Effector memory CD8-positive, alpha-beta T cell (primary cell): Measurements from ENCODE around the gene SLC38A3.

Source experiments
- ATAC-seq: fragments of 150-1000 bp; cut with Tn5 transposase; replicated peaks from 2 replicates; pipeline ENCODE4 v1.10.0; 2021; ENCODE audit warnings: mild to moderate bottlenecking, moderate library complexity
- DNase-seq, 3 experiments: peaks; one replicate each; pipeline ENCODE4 v3.0.0; 2021
- H3K27ac Mint-ChIP-seq, 2 donors: one replicate each; pipeline ENCODE4 v1.8.0; 2022; ENCODE audit warnings: mild to moderate bottlenecking in 2 of 2, mixed read lengths in 2 of 2, moderate library complexity in 2 of 2
- H3K27me3 Mint-ChIP-seq, 2 donors: one replicate each; pipeline ENCODE4 v1.8.0; 2022; ENCODE audit warnings: mixed read lengths in 2 of 2
- H3K36me3 Mint-ChIP-seq: one replicate; pipeline ENCODE4 v1.8.0; 2022; ENCODE audit warnings: mild to moderate bottlenecking, moderate library complexity, mixed read lengths; ENCODE audit not compliant: insufficient read depth
- H3K4me1 Mint-ChIP-seq, 2 donors: one replicate each; pipeline ENCODE4 v1.8.0; 2022; ENCODE audit warnings: low read depth in 2 of 2, mixed read lengths in 2 of 2
- H3K4me3 Mint-ChIP-seq, 2 donors: one replicate each; pipeline ENCODE4 v1.8.0; 2022; ENCODE audit warnings: mild to moderate bottlenecking in 2 of 2, mixed read lengths in 2 of 2, moderate library complexity in 2 of 2
- H3K9me3 Mint-ChIP-seq, 2 donors: one replicate each; pipeline ENCODE4 v1.8.0; 2022; ENCODE audit warnings: mixed read lengths in 2 of 2

Gene SLC38A3

DNA sequence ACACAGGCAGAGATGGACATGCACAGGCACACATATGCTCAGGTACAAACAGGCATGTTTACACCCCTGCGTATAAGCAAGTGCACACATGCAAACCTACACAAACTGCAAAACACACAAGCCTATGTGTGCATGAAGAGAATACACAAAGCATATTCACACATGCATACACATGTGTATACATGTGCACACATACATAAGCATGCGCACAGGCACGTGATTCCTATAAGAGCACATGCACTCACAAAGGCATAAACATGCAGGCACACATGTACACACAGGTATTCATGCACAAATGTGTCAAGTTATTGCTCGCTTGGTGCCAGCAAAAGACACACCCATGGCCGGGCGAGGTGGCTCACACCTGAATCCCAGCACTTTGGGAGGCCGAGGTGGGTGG lies 15.1 kb upstream of the SLC38A3 start:
- Mint-ChIP-seq H3K4me1 (peaks cover 0 to 8% of the 10 kb centered on the region in 2 donors), H3K27me3 (peaks cover 0 to 6% of the 10 kb centered on the region in 2 donors), H3K36me3 (peaks cover 6% of the 10 kb centered on the region), H3K27ac (no peak overlapping the region), H3K9me3 (no peaks in the 10 kb centered on the region), H3K4me3 (no peak overlapping the region)
- ATAC-seq (no peak), DNase-seq (no peak)

DNA sequence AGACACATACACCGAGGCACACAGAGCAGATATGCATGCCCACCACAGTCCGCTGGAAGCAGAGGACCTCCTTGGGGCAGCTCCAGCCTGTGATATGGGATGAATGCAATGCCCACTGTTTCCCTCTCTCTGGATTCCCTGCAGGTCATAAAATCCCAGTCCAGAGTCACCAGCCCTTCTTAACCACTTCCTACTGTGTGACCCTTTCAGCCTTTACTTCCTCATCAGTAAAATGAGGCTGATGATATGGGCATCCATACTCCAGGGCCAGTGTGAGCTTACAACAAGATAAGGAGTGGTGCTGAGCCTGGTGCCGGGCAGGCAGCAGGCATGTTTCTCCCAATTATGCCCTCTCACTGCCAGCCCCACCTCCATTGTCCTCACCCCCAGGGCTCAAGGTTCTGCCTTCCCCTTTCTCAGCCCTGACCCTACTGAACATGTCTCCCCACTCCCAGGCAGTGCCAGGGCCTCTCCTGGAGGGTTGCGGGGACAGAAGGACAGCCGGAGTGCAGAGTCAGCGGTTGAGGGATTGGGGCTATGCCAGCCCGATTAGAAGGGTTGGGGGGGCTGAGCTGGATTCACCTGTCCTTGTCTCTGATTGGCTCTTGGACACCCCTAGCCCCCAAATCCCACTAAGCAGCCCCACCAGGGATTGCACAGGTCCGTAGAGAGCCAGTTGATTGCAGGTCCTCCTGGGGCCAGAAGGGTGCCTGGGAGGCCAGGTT lies 14.0 kb upstream of the SLC38A3 start, which contains the start of gene GNAT1:
Gene GNAT1 (plus strand): TSS at position 675 of the 725 bp plus-strand sequence. CDS start 116 bp downstream, outside the sequence.
- DNase-seq: no peak
- Mint-ChIP-seq H3K36me3 (peaks cover 9% of the 10 kb centered on the region), H3K9me3 (no peaks in the 10 kb centered on the region), H3K27me3 (peaks cover 0 to 6% of the 10 kb centered on the region in 2 donors), H3K4me3 (no peak within 1 kb of the TSS), H3K27ac (no peak within 1 kb of the TSS), H3K4me1 (peaks cover 0 to 9% of the 10 kb centered on the region in 2 donors)
- ATAC-seq: no peak

DNA sequence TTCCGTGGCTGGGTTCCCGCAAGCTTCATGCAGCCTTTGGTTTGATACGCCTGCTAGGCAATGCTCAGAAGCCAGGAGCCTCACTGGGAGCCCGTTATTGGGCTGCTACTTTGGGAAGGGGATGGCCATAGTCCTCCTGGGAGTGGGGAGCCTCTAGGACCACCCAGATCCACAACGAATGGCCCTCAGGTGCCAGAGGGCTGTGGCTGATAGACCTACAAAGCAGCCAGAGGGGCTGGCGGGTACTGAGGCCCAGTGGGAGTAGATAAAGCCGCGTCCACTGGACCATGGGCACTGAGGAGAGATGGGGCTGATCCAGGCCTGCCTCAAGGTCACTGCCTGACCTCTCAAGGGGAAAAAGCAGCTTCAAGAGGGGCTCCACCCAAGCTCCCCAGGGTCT lies 12.9 kb upstream of the SLC38A3 start:
- no peaks in the 10 kb centered on the region for H3K9me3 Mint-ChIP-seq

DNA sequence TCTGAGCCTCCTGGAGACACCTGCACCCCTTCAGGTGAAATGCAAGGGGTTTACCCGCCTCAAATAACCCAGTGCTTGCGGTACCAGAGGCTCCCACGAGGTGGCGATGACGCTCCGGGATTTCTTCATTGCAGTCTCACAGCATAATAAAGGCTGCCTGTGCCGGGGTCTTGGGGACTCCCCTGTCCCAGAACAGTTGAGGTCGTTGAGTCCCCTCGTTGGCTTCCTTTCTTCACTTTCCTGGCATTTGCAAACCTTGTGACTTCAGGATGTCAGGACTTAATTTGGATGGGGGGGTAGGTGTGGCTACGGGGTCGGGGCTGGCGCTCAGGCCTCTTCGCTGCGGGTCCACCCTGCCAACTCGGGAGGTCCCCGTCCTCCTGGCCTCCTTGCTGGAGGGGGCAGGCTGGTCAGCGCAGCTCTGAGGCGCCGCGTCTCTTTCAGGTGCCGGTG lies 12.4 kb upstream of the SLC38A3 start:
- peaks cover 0 to 9% of the 10 kb centered on the region in 2 donors for H3K4me1 Mint-ChIP-seq
- DNase-seq (peak; percentile 81 to 90 (median 86)), ATAC-seq (peak; percentile 46)
- peaks cover 9% of the 10 kb centered on the region for H3K36me3 Mint-ChIP-seq
- peaks cover 4 to 13% of the 10 kb centered on the region in 2 donors for H3K27me3 Mint-ChIP-seq
- no peaks in the 10 kb centered on the region for H3K9me3 Mint-ChIP-seq
- H3K27ac Mint-ChIP-seq: no peak overlapping the region
- no peak overlapping the region for H3K4me3 Mint-ChIP-seq

More for the DNA sequence above, 12.9 kb upstream of the SLC38A3 start:
- Mint-ChIP-seq H3K36me3 (peaks cover 9% of the 10 kb centered on the region), H3K4me1 (peaks cover 0 to 9% of the 10 kb centered on the region in 2 donors), H3K4me3 (no peak overlapping the region), H3K27me3 (peaks cover 4 to 7% of the 10 kb centered on the region in 2 donors), H3K27ac (no peak overlapping the region)
- no peak for ATAC-seq
- no peak for DNase-seq

DNA sequence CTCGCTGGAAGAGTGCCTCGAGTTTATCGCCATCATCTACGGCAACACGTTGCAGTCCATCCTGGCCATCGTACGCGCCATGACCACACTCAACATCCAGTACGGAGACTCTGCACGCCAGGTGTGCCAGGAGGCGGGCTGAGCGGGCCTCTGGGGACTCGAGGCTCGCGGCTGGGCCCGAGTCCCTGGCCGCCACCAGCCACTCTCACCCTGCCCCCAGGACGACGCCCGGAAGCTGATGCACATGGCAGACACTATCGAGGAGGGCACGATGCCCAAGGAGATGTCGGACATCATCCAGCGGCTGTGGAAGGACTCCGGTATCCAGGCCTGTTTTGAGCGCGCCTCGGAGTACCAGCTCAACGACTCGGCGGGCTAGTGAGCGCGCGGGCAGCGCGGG lies 11.8 kb upstream of the SLC38A3 start:
- ATAC-seq (no peak), DNase-seq (no peak)
- H3K27me3 Mint-ChIP-seq: peaks cover 4 to 16% of the 10 kb centered on the region in 2 donors
- no peak overlapping the region for H3K27ac Mint-ChIP-seq
- no peak overlapping the region for H3K4me3 Mint-ChIP-seq
- peaks cover 0 to 9% of the 10 kb centered on the region in 2 donors for H3K4me1 Mint-ChIP-seq
- H3K9me3 Mint-ChIP-seq: no peaks in the 10 kb centered on the region
- H3K36me3 Mint-ChIP-seq: peaks cover 9% of the 10 kb centered on the region

DNA sequence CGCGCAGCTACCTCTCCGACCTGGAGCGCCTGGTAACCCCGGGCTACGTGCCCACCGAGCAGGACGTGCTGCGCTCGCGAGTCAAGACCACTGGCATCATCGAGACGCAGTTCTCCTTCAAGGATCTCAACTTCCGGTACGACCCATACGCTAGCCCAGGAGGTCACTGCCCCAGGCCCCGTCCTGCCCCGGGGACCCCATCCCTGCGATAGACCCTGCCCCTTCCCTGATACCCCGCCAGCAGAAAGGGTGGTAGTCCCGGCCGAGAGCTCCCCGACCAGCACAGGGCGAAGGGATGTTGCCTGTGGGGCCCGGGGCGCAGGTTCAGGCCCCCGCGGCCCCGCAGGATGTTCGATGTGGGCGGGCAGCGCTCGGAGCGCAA lies 11.3 kb upstream of the SLC38A3 start:
- H3K36me3 Mint-ChIP-seq: peaks cover 9% of the 10 kb centered on the region
- ATAC-seq (no peak), DNase-seq (no peak)
- no peaks in the 10 kb centered on the region for H3K9me3 Mint-ChIP-seq
- H3K27ac Mint-ChIP-seq: no peak overlapping the region
- H3K4me3 Mint-ChIP-seq: peak overlapping the region in 1 of 2 donors; percentile 60
- H3K4me1 Mint-ChIP-seq: peaks cover 0 to 9% of the 10 kb centered on the region in 2 donors
- H3K27me3 Mint-ChIP-seq: peaks cover 6 to 21% of the 10 kb centered on the region in 2 donors

DNA sequence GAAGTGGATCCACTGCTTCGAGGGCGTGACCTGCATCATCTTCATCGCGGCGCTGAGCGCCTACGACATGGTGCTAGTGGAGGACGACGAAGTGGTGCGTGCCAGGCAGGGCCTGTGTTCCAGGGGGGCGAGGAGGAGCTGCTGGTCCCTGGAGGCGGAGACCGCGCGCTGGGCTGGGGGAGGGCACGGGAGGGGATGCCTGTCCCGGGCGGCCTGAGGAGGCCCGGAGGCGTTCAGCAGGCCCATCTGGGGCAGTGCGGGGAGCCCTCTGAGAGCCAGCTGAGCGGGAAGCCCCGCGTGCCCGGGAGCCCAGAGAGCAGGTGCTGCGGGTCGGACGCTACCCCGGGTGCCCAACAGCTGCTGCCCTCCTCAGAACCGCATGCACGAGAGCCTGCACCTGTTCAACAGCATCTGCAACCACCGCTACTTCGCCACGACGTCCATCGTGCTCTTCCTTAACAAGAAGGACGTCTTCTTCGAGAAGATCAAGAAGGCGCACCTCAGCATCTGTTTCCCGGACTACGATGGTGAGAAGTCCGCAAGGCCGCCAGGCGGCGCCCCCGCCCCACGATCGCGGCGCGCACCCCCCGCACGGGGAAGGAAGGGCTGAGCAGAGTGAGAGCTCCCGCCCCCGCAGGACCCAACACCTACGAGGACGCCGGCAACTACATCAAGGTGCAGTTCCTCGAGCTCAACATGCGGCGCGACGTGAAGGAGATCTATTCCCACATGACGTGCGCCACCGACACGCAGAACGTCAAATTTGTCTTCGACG lies 10.8 kb upstream of the SLC38A3 start:
- Mint-ChIP-seq H3K9me3 (no peaks in the 10 kb centered on the region), H3K27me3 (peaks cover 12 to 27% of the 10 kb centered on the region in 2 donors), H3K27ac (peak overlapping the region in 1 of 2 donors; percentile 58), H3K4me1 (peaks cover 0 to 9% of the 10 kb centered on the region in 2 donors), H3K4me3 (peak overlapping the region; percentile 45 to 60), H3K36me3 (peaks cover 11% of the 10 kb centered on the region)
- DNase-seq: peak; percentile 81 to 85 (median 83)
- peak; percentile 86 for ATAC-seq

DNA sequence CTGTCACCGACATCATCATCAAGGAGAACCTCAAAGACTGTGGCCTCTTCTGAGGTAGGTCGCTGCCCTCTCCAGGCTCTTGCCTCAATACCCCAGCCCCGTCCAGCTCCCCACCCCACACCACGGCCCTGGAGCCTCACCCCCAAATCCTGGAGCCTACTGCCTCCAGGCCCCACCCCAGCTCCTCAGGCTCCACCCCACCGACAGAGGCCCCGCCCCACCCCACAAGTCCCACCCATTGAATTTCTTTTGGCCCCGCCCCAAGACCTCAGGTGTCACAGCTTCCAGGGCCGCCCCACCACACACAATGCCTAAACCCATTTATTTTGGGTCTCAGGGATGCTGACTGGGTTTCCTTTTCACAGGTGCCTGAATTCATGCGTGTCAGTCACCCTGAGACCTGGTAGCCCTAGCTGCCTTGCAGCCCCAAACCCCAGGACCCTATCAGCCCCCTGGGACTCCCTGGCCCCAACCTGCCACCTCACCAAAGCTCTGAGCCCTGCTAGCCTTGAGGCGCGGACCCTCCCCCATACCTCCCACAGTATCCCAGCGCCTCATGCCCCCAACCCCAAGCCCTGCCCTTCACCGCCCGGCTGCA lies 10.1 kb upstream of the SLC38A3 start:
- Mint-ChIP-seq H3K27me3 (peaks cover 14 to 30% of the 10 kb centered on the region in 2 donors), H3K4me3 (peak overlapping the region; percentile 45 to 60), H3K27ac (peak overlapping the region in 1 of 2 donors; percentile 58), H3K36me3 (peaks cover 11% of the 10 kb centered on the region), H3K4me1 (peaks cover 0 to 9% of the 10 kb centered on the region in 2 donors), H3K9me3 (no peaks in the 10 kb centered on the region)
- no peak for ATAC-seq
- peak in 1 of 3 experiments; percentile 23 for DNase-seq

DNA sequence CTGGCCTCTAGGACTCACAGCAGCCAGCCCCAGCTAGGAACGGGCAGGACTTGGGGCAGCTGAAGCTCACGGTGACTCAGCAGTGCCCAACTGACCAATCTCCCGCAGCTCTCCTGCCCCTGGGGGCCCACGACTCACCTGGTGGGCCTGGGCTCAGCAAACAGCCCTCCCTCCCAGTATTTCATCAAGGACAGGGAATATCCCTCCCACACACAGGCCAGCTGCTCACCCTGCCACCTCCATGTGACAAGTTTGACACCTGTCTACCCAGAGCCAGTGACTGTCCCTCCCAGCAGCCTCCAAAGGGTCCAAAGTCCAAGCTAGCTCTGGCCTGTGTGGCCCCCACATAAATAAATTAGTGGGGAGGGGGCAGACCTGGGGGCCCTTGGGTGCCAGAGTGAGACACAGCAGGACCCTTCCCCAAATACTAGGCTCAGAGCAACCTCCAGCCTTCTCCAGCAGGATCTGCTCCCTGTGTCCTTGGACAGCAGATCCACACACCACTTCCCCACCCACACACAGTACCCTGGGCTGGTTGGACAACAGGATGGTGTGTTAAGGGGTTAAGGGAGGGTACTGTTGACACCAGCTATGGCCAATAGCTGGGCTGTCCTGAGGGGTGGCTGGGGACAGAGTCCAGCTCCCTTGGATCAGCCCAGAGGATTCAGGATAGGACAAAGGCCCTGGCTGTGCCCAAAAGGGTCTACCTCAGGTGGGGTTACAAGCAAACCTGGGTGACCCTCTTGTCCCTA lies 9.4 kb upstream of the SLC38A3 start:
- DNase-seq (no peak), ATAC-seq (no peak)
- Mint-ChIP-seq H3K27me3 (peaks cover 18 to 34% of the 10 kb centered on the region in 2 donors), H3K4me1 (peaks cover 0 to 9% of the 10 kb centered on the region in 2 donors), H3K27ac (no peak overlapping the region), H3K36me3 (peaks cover 12% of the 10 kb centered on the region), H3K4me3 (no peak overlapping the region), H3K9me3 (no peaks in the 10 kb centered on the region)

DNA sequence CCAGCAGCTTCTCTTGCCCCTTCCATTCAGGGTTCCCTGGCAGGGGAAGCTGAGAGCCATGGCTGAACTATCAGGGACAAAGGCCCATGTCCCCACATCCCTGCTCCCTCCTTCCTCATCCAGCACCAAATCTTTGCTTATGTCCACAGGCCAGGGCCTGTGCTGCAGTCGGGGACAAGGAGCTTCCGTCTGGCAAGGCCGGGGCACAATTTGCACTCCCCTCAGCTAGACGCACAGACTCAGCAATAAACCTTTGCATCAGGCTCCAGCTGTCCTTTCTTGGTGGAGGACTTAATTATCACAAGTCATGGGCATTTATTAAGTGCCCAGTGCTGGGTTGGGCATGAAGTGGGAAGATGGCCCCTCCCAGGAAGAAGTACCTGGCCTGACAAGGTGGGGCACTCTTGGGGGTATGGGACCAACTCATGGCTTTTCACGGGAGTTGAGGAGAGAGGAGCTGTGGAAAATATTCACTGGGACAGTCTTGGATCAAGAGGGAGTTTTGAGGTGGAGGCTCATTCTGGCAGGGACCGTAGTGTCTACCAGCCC lies 8.7 kb upstream of the SLC38A3 start:
- DNase-seq: no peak
- Mint-ChIP-seq H3K4me1 (peaks cover 0 to 9% of the 10 kb centered on the region in 2 donors), H3K36me3 (peaks cover 15% of the 10 kb centered on the region), H3K9me3 (no peaks in the 10 kb centered on the region), H3K4me3 (no peak overlapping the region), H3K27me3 (peaks cover 24 to 40% of the 10 kb centered on the region in 2 donors), H3K27ac (peak overlapping the region in 1 of 2 donors; percentile 8)
- no peak for ATAC-seq

DNA sequence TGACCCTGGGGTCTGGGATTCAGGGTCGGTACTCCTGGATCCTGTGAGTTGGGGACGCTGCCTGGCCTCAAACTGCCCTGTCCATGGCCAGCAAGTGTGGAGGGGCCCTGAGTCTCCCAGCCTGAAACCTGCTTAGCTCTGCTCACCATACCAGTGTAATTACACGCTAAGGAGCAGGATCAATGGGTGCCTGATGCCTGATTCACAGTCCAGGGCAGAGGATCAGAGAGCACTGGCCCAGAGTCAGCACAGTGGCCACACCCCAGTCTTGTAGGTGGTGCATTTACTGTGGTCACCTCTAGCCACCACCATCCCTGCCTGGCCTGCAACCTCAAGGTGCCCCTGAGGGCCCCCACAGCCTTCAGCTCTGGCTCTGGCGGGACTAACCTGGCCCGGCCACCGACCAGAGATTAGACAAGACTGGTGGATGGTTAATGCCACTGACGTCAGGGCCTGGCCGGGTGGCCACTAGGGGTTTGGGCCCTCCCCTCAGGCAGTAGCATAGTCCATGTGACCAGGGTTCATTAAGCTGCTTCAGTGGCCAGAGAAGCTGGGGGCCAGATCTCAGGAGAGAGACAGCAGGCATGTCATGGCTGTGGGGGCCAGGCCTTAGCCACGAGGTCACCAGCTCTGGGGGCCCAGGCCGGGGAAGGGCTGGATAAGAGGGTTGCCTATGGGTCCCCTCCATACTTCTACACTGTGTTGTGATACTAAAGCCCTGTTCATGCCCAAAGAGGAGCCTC lies 3.3 kb upstream of the SLC38A3 start:
- ATAC-seq: no peak
- Mint-ChIP-seq H3K4me1 (peaks cover 0 to 2% of the 10 kb centered on the region in 2 donors), H3K4me3 (no peak overlapping the region), H3K27me3 (peaks cover 50 to 85% of the 10 kb centered on the region in 2 donors), H3K27ac (no peak overlapping the region), H3K36me3 (peaks cover 6% of the 10 kb centered on the region), H3K9me3 (no peaks in the 10 kb centered on the region)
- no peak for DNase-seq
